HG03521 (cell line): ENCODE data around the gene SOBP.
"Not testable (repeated sequence)": the region's sequence is repeated elsewhere in the genome, so short reads cannot be mapped to it uniquely, and the experiment has no call there.

ENCODE experiments used
- ATAC-seq: cut with Tn5 transposase; IDR thresholded peaks from one replicate; pipeline ENCODE4 v1.9.1; 2021; ENCODE audit warnings: mild to moderate bottlenecking, moderate library complexity; ENCODE audit not compliant: unreplicated experiment

Gene SOBP

GRCh38 chr6:107547451-107547840 is 57.5 kb downstream of the SOBP start:
- no peak for ATAC-seq

GRCh38 chr6:107550241-107550840 is 60.4 kb downstream of the SOBP start:
- ATAC-seq: no peak

- no peak for ATAC-seq
These were observed 61.0 kb downstream of the SOBP start for GRCh38 chr6:107550906-107551305.

GRCh38 chr6:107553121-107553520 is 63.2 kb downstream of the SOBP start:
- not testable (repeated sequence) for ATAC-seq

GRCh38 chr6:107554326-107554725 is 64.4 kb downstream of the SOBP start:
- no peak for ATAC-seq

- ATAC-seq: no peak
These were observed 65.0 kb downstream of the SOBP start for GRCh38 chr6:107554918-107555317.

GRCh38 chr6:107555449-107555848 is 65.5 kb downstream of the SOBP start:
- no peak for ATAC-seq

- ATAC-seq: no peak
These were observed 66.2 kb downstream of the SOBP start for GRCh38 chr6:107556082-107556481.

GRCh38 chr6:107557698-107558097 is 67.8 kb downstream of the SOBP start:
- no peak for ATAC-seq

GRCh38 chr6:107560657-107561056 is 70.7 kb downstream of the SOBP start:
- no peak for ATAC-seq

GRCh38 chr6:107561306-107561705 is 71.4 kb downstream of the SOBP start:
- ATAC-seq: no peak

GRCh38 chr6:107563694-107564588 is 74.0 kb downstream of the SOBP start:
- no peak for ATAC-seq

GRCh38 chr6:107564589-107564951 is 74.7 kb downstream of the SOBP start:
- ATAC-seq: no peak

GRCh38 chr6:107565165-107565723 is 75.3 kb downstream of the SOBP start:
- no peak for ATAC-seq

GRCh38 chr6:107567643-107568042 is 77.7 kb downstream of the SOBP start:
- no peak for ATAC-seq

GRCh38 chr6:107569473-107569872 is 79.6 kb downstream of the SOBP start:
- ATAC-seq: no peak

GRCh38 chr6:107571354-107571753 is 81.4 kb downstream of the SOBP start:
- no peak for ATAC-seq

- no peak for ATAC-seq
These were observed 83.0 kb downstream of the SOBP start for GRCh38 chr6:107572886-107573285.

GRCh38 chr6:107574856-107575255 is 84.9 kb downstream of the SOBP start:
- no peak for ATAC-seq

- no peak for ATAC-seq
These were observed 86.9 kb downstream of the SOBP start for GRCh38 chr6:107576852-107577251.

- ATAC-seq: no peak
These were observed 88.9 kb downstream of the SOBP start for GRCh38 chr6:107578642-107579341.
